Upper lobe of left lung (tissue), 4 donors: ENCODE results near the gene NDUFB4.

Experiments used
- CTCF ChIP-seq, 6 experiments: fragments of 450-650 bp in 4 of 6; fragments of 200-600 bp in 2 of 6; sonication (generic) in 2 of 6; IDR thresholded peaks; one replicate each; pipeline ENCODE4 v1.5.1; 2016 to 2019; ENCODE audit warnings: antibody characterized with exemption in 6 of 6
- POLR2A ChIP-seq, 4 donors: fragments of 450-650 bp; IDR thresholded peaks; one replicate each; pipeline ENCODE4 v1.5.1; 2016 to 2017; ENCODE audit warnings: antibody characterized with exemption in 4 of 4, mild to moderate bottlenecking in 2 of 4
- POLR2AphosphoS5 ChIP-seq, 2 donors: sonication (generic); formaldehyde crosslinking; IDR thresholded peaks; one replicate each; pipeline ENCODE4 v1.5.1; 2017; ENCODE audit warnings: antibody characterized with exemption in 2 of 2

GRCh38 chr3:120563356-120564022 is 32.6 kb upstream of the NDUFB4 start:
- TF ChIP-seq POLR2A (IDR thresholded peaks at IDR 0.05) (no peak), POLR2AphosphoS5 (IDR thresholded peaks at IDR 0.05) (no peak), CTCF (IDR thresholded peaks at IDR 0.05) (no peak)
